GM23338 (cell line): Measurements from ENCODE around the gene PPP1R9A.

Experiments
- CREB1 ChIP-seq: fragments of 250-450 bp; sonication (Bioruptor Pico); IDR thresholded peaks from 2 replicates; pipeline ENCODE4 v1.5.0; 2020; ENCODE audit warnings: low read depth, mild to moderate bottlenecking, moderate library complexity
- CTCF ChIP-seq, 2 experiments: fragments of 200-600 bp in 1 of 2; sonication (generic) in 1 of 2; conservative IDR thresholded peaks; 2 replicates each; pipeline versions ENCODE4 v1.5.1 to v1.6.1; 2016 to 2017; ENCODE audit warnings: antibody characterized with exemption in 2 of 2, low read depth in 2 of 2, mild to moderate bottlenecking in 2 of 2, moderate library complexity in 1 of 2
- EZH2 ChIP-seq: fragments of 200-600 bp; sonication (generic); IDR thresholded peaks from one replicate; pipeline ENCODE4 v1.8.0; 2017; ENCODE audit warnings: antibody characterized with exemption, mild to moderate bottlenecking, low read depth; ENCODE audit not compliant: unreplicated experiment
- EZH2phosphoT487 ChIP-seq: fragments of 200-600 bp; sonication (generic); IDR thresholded peaks from one replicate; pipeline ENCODE4 v1.8.1; 2018; ENCODE audit warnings: antibody characterized with exemption; ENCODE audit not compliant: unreplicated experiment
- JUNB ChIP-seq: IDR thresholded peaks from one replicate; pipeline ENCODE4 v1.6.1; 2016; ENCODE audit warnings: antibody characterized with exemption; ENCODE audit not compliant: unreplicated experiment
- NANOG ChIP-seq: IDR thresholded peaks from 2 replicates; pipeline ENCODE4 v1.6.1; 2016; ENCODE audit warnings: antibody characterized with exemption, borderline replicate concordance
- POLR2AphosphoS5 ChIP-seq: IDR thresholded peaks from 2 replicates; pipeline ENCODE4 v1.6.1; 2016; ENCODE audit warnings: antibody characterized with exemption, low read depth
- REST ChIP-seq: IDR thresholded peaks from one replicate; pipeline ENCODE4 v1.6.1; 2018; ENCODE audit warnings: antibody characterized with exemption; ENCODE audit not compliant: unreplicated experiment
- ZNF114 ChIP-seq: fragments of 250-450 bp; sonication (Bioruptor Pico); IDR thresholded peaks from 2 replicates; pipeline ENCODE4 v1.5.0; 2020; ENCODE audit warnings: mild to moderate bottlenecking, moderate library complexity
- ZNF331 ChIP-seq: fragments of 250-450 bp; sonication (Bioruptor Pico); IDR thresholded peaks from 2 replicates; pipeline ENCODE4 v1.5.0; 2020; ENCODE audit warnings: low read depth, mild to moderate bottlenecking, moderate library complexity

- TF ChIP-seq CTCF (conservative IDR thresholded peaks at IDR 0.05; ENCODE audit: low read depth in 2 of 2) (no peak), CREB1 (CRISPR knock-in tag) (no peak), JUNB (no peak), EZH2phosphoT487 (no peak), POLR2AphosphoS5 (no peak), REST (no peak), ZNF114 (no peak), EZH2 (no peak), ZNF331 (CRISPR knock-in tag) (no peak), NANOG (no peak)
These were observed 358.2 kb downstream of the PPP1R9A start for GRCh38 chr7:95265634-95266033.
